NB4 (cell line): ENCODE results near the gene BDNF.

Experiments used
- DNase-seq: peaks from one replicate; pipeline ENCODE4 v3.0.0; 2010; ENCODE audit warnings: low read depth
- H3K4me3 ChIP-seq: one replicate; pipeline ENCODE4 v1.5.1; 2011; ENCODE audit warnings: mild to moderate bottlenecking, low read depth, low read length, moderate library complexity
- CTCF ChIP-seq: IDR thresholded peaks from one replicate; pipeline ENCODE4 v1.5.1; 2012; ENCODE audit warnings: low read depth, low read length
- MAX ChIP-seq: IDR thresholded peaks from 2 replicates; pipeline ENCODE4 v1.6.1; 2011; ENCODE audit warnings: low read depth, low read length
- MYC ChIP-seq: IDR thresholded peaks from 2 replicates; pipeline ENCODE4 v1.6.1; 2011; ENCODE audit warnings: low read depth, low read length
- POLR2A ChIP-seq: IDR thresholded peaks from 2 replicates; pipeline ENCODE4 v1.6.1; 2011; ENCODE audit warnings: mild to moderate bottlenecking; ENCODE audit not compliant: insufficient read length; ENCODE audit errors: extremely low read depth

The BDNF gene

GRCh38 chr11:27627979-27628378 is 72.3 kb downstream of the BDNF start:
- TF ChIP-seq MAX: no peak
- no peak for TF ChIP-seq MYC
- no peak for TF ChIP-seq CTCF
- no peak for TF ChIP-seq POLR2A
- H3K4me3 ChIP-seq: no peak overlapping the region
- DNase-seq: no peak

- TF ChIP-seq CTCF (no peak), MYC (no peak), POLR2A (no peak), MAX (no peak)
- no peak overlapping the region for H3K4me3 ChIP-seq
- no peak for DNase-seq
These were observed 73.2 kb downstream of the BDNF start for GRCh38 chr11:27626938-27627586.

DNA sequence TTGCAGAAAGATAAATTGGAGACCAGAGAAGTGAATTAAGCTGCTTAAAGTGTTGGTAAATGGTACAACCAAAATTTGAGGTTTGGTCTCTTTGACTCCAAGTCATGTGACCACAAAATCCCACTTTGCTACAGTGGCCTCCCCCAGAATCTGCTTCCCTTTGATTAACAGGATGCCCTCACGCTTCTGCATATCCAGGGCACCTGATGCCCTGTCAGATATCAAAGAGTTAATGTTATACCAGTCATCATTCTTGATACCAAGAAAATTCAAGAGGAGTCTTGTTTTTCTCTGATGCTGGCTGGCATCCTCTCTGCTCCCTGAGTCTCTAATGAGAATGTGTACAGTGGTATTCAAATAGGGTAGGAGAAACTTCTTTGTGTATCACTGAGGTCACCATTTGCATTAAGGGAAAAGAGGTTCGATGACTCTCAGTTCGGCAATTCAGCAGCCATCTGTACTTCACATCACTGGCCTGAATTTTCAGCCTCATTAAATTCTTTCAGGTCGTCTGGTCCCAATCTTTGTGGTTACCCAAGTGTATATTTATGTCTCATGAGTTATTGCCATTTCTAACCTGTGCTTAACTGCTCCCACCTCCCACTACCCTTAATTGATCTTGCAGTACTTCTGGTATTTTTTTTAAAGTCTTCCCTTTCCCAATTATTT is 73.9 kb downstream of the BDNF start:
- TF ChIP-seq POLR2A (no peak), CTCF (no peak), MYC (no peak), MAX (no peak)
- DNase-seq: no peak
- no peak overlapping the region for H3K4me3 ChIP-seq

GRCh38 chr11:27625347-27625912 is 74.8 kb downstream of the BDNF start:
- no peak for TF ChIP-seq POLR2A
- no peak for TF ChIP-seq MYC
- TF ChIP-seq CTCF: no peak
- TF ChIP-seq MAX: no peak
- DNase-seq: no peak
- H3K4me3 ChIP-seq: no peak overlapping the region

- no peak overlapping the region for H3K4me3 ChIP-seq
- no peak for DNase-seq
- TF ChIP-seq MYC: no peak
- no peak for TF ChIP-seq MAX
- TF ChIP-seq POLR2A: no peak
- no peak for TF ChIP-seq CTCF
These were observed 76.2 kb downstream of the BDNF start for GRCh38 chr11:27623945-27624523.
